GM06990 (cell line): ENCODE results near the gene DAB2.

ENCODE experiments used
- DNase-seq: peaks from one replicate; pipeline ENCODE4 v3.0.0-alpha.2; 2011; ENCODE audit not compliant: insufficient read length; ENCODE audit errors: extremely low read depth
- H3K27me3 ChIP-seq: replicated peaks from 2 replicates; pipeline ENCODE4 v1.6.0; 2011; ENCODE audit warnings: low read length; ENCODE audit not compliant: control insufficient read depth, insufficient read depth
- H3K36me3 ChIP-seq: 2 replicates; pipeline ENCODE4 v1.5.1; 2011; ENCODE audit warnings: low read length; ENCODE audit not compliant: control insufficient read depth, insufficient read depth
- H3K4me3 ChIP-seq: replicated peaks from 2 replicates; pipeline ENCODE4 v1.5.1; 2011; ENCODE audit warnings: low read depth, mild to moderate bottlenecking, control low read depth, low read length
- TF ChIP-seq, protein P1 (sequence below): IDR thresholded peaks from 2 replicates; pipeline ENCODE4 v1.5.1; 2011; ENCODE audit warnings: low read length, control low read depth, mild to moderate bottlenecking, inconsistent platforms; ENCODE audit not compliant: insufficient read depth, poor library complexity, severe bottlenecking

The DAB2 gene

DNA sequence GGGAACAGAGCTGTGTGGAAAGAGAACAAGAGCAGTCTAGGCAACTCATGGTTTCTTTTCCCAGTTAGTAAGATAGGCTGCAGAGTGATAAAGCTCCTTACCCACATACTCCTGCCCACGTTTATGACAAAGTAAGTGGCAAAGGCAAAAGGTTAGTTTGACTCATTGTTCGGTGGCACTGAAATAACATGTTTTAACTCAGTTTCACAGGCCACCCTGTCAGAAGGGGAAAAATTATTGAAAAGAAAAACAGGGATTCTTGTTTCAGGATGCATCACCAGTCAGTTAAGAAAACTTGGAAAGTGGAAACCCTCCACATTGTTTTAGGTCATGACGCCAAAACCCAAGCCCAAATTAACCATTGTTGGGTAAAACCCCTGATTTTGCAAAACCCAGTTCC lies 22.3 kb upstream of the DAB2 start:
- Histone ChIP-seq H3K4me3 (no peak overlapping the region), H3K27me3 (no peaks in the 10 kb centered on the region), H3K36me3 (no peaks in the 10 kb centered on the region)
- DNase-seq = no peak
- TF ChIP-seq, protein P1, sequence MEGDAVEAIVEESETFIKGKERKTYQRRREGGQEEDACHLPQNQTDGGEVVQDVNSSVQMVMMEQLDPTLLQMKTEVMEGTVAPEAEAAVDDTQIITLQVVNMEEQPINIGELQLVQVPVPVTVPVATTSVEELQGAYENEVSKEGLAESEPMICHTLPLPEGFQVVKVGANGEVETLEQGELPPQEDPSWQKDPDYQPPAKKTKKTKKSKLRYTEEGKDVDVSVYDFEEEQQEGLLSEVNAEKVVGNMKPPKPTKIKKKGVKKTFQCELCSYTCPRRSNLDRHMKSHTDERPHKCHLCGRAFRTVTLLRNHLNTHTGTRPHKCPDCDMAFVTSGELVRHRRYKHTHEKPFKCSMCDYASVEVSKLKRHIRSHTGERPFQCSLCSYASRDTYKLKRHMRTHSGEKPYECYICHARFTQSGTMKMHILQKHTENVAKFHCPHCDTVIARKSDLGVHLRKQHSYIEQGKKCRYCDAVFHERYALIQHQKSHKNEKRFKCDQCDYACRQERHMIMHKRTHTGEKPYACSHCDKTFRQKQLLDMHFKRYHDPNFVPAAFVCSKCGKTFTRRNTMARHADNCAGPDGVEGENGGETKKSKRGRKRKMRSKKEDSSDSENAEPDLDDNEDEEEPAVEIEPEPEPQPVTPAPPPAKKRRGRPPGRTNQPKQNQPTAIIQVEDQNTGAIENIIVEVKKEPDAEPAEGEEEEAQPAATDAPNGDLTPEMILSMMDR = no peak

DNA sequence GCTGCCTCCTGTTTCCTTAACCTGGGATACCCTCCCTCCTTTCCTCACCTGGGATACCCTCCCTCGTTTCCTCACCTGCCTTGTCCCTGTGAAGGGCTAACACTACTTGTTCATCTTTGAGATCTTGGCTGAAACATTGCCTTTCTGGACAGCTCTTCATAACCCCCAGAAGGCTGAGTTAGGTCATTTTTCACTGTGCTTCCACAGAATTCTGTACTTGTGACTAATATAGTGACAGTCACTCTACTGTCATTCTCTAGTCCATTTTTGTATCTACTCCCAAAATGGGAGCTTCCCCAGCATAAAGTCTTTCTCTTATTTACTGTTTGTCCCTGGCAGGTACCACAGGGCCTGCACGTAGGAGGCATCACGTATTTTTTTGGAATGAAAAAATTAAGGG lies 21.5 kb upstream of the DAB2 start:
- H3K36me3 ChIP-seq = no peaks in the 10 kb centered on the region
- no peak overlapping the region for H3K4me3 ChIP-seq
- TF ChIP-seq, protein P1 = no peak
- H3K27me3 ChIP-seq = no peaks in the 10 kb centered on the region
- no peak for DNase-seq

DNA sequence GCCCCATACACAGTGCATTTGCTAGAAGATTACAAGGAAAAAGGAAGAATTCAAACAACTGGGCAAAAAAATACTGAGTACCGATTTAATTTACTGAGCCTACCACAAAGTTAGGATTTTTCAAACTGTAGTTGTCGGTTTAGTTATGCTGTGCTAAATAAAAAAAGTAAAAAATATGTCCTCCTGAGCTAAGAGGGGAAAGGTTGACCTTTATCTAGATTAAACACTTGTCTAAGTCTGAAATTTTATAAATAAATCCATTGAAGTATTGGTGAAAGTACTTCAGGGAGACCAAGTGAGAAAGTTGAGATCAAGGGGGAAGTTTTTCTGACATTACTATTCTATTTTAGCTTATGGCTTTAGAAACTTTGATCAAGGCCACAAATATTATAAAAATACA lies 19.1 kb upstream of the DAB2 start:
- Histone ChIP-seq H3K27me3 (no peaks in the 10 kb centered on the region), H3K36me3 (no peaks in the 10 kb centered on the region), H3K4me3 (no peak overlapping the region)
- no peak for DNase-seq
- TF ChIP-seq, protein P1 = no peak

DNA sequence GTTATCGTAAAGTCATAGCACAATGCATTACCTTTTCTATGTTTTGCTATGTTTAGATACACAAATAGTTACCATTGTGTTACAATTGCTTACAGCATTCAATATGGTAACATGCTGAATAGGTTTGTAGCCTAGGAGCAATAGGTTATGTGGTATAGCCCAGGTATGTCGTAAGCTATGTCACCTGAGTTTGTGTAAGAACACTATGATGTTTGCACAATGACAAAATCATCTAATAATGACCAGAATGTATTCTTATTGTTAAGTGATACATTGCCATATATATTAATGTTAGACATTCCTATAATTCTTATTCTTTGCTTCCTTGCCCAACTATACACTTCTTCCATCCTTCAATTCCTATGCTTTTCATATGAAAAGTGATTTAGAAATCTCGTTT lies 18.2 kb upstream of the DAB2 start:
- TF ChIP-seq, protein P1 = no peak
- Histone ChIP-seq H3K4me3 (no peak overlapping the region), H3K36me3 (no peaks in the 10 kb centered on the region), H3K27me3 (no peaks in the 10 kb centered on the region)
- DNase-seq = no peak

DNA sequence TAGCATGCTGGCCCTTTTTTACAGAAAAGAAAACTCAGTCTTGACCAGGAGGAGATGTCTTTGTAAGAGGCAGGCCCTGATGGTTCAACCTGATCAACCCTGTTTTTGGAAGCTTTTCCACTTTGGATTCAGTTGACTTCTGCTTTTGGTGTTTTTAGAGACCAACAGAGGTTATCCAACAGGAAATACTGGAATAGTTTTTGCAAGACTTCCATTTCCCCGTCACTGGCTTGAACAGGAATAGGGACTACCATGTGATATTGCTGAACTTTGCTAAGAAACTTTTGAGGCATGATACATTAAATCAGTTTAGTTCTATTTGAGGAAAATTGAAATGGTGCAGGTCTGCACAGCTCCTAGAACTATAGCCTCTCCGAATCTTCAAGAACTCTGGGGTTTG lies 17.1 kb upstream of the DAB2 start:
- no peaks in the 10 kb centered on the region for H3K36me3 ChIP-seq
- DNase-seq = no peak

More for the DNA sequence above, 17.1 kb upstream of the DAB2 start:
- no peaks in the 10 kb centered on the region for H3K27me3 ChIP-seq
- H3K4me3 ChIP-seq = no peak overlapping the region
- TF ChIP-seq, protein P1 = no peak
